Karpas-422 (cell line): ENCODE data around the gene SERINC3. TPM values are rescaled to one million over a fixed set of nuclear protein-coding genes. Genes with fewer than 3 reads are reported as not detected.

Experiments used
- DNase-seq: peaks from one replicate; pipeline ENCODE4 v3.0.0-alpha.2; 2015
- H2AFZ ChIP-seq: fragments of 200-600 bp; sonication (generic); 2 replicates; pipeline ENCODE4 v1.6.1; 2014; ENCODE audit warnings: antibody characterized with exemption, low read length, mixed read lengths
- H3K27ac ChIP-seq: fragments of 200-600 bp; sonication (generic); 2 replicates; pipeline ENCODE4 v1.5.1; 2014; ENCODE audit warnings: mild to moderate bottlenecking, low read length, moderate library complexity
- H3K27me3 ChIP-seq: fragments of 200-600 bp; sonication (generic); 2 replicates; pipeline ENCODE4 v1.6.1; 2014; ENCODE audit warnings: low read length, mixed read lengths
- H3K36me3 ChIP-seq: fragments of 200-600 bp; sonication (generic); 2 replicates; pipeline ENCODE4 v1.6.1; 2014; ENCODE audit warnings: low read length, mixed read lengths; ENCODE audit not compliant: insufficient read depth
- H3K4me1 ChIP-seq: fragments of 200-600 bp; sonication (generic); 2 replicates; pipeline ENCODE4 v1.6.1; 2014; ENCODE audit warnings: mild to moderate bottlenecking, low read length, mixed read lengths
- H3K4me2 ChIP-seq: fragments of 200-600 bp; sonication (generic); 2 replicates; pipeline ENCODE4 v1.6.1; 2014; ENCODE audit warnings: low read length, low read depth, mild to moderate bottlenecking; ENCODE audit not compliant: poor library complexity, severe bottlenecking
- H3K4me3 ChIP-seq: fragments of 200-600 bp; sonication (generic); 2 replicates; pipeline ENCODE4 v1.5.1; 2014; ENCODE audit warnings: mild to moderate bottlenecking, antibody characterized with exemption, low read length, mixed read lengths
- H3K79me2 ChIP-seq: fragments of 200-600 bp; sonication (generic); 2 replicates; pipeline ENCODE4 v1.6.1; 2014; ENCODE audit warnings: mild to moderate bottlenecking, low read length, mixed read lengths
- H3K9ac ChIP-seq: fragments of 200-600 bp; sonication (generic); 2 replicates; pipeline ENCODE4 v1.6.0; 2014; ENCODE audit warnings: low read length
- H3K9me2 ChIP-seq: fragments of 200-600 bp; sonication (generic), shearing (Covaris generic); replicated peaks from 2 replicates; pipeline ENCODE4 v1.6.0; 2014; ENCODE audit warnings: mild to moderate bottlenecking, low read length, moderate library complexity; ENCODE audit not compliant: insufficient read depth
- H3K9me3 ChIP-seq: fragments of 300-700, 200-600 bp; sonication (generic); 2 replicates; pipeline ENCODE4 v1.6.1; 2014; ENCODE audit warnings: low read length, mixed read lengths
- H4K20me1 ChIP-seq: fragments of 200-600 bp; sonication (generic); 2 replicates; pipeline ENCODE4 v1.6.1; 2014; ENCODE audit warnings: mild to moderate bottlenecking, antibody characterized with exemption, low read length, low read depth; ENCODE audit not compliant: insufficient read depth
- total RNA-seq: library from RNA; depleted of rRNA; stranded (reverse); fragments of >200 nt; shearing (Covaris generic); gene quantifications from 2 replicates; pipeline ENCODE4 v1.2.3, GENCODE V29; 2014; ENCODE audit warnings: low replicate concordance

SERINC3 gene
- total RNA-seq, 1 experiment from 2014 or later = 84.8 TPM

DNA sequence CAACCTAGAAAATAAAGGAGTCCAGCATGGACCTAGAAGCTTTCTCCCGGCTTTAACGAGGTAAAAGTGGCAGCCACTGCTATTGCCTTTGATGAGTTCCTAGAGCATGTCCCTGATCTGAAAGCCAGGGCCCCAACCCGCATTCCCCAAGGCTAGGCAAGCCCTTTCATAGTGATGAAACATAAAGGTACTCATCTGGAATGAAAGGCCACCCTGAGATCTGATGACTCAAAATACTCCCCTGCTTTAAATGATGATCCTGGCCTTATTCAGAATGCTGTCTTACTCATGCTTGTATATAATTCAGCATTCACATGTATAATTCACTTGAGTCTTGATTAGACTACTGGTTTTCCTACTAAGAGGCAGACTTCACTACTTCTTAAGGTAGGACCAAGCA, 24.9 kb downstream of the SERINC3 start:
- Histone ChIP-seq H3K9me3 (no peaks in the 10 kb centered on the region), H2AFZ (no peak overlapping the region), H3K4me3 (no peak overlapping the region), H3K4me1 (peaks cover 19% of the 10 kb centered on the region), H4K20me1 (no peaks in the 10 kb centered on the region), H3K4me2 (no peak overlapping the region), H3K36me3 (peaks cover 52% of the 10 kb centered on the region), H3K27me3 (no peaks in the 10 kb centered on the region), H3K79me2 (0 out of 2 replicates have a peak, but pooled peaks cover 3% of the 10 kb centered on the region), H3K9ac (no peak overlapping the region), H3K9me2 (no peaks in the 10 kb centered on the region), H3K27ac (no peak overlapping the region)
- no peak for DNase-seq

DNA sequence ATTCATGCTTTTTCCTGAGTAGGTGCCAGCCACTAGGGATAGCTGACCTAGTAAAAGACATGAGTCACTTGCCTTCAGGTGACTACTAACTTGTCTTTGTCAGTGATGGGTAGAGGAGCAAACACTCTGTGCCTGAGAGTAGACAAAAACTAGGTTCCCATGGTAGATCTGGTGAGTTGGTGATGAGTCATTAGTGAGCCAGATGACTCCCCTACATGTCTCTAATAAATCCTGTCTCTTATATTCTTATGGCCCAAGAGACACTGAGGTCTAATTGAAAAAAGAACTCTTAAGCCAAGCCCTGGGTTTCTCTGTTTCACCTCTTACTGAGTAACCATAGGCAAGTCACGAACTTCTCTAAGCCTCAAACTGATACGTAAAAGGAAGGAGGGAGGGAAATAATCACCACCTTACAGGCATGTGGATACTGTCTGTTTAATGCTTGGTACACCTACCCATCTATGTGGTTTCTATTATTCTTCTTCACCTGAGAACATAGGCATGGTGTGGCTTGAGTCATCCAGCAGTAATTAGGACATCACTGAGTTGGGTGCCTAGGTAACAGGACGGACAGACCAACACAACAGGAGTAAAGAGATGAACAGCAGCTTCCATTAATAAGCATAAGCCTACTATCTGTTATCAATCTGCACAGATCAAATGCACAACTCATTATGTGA, 25.9 kb downstream of the SERINC3 start:
- H3K36me3 ChIP-seq = peaks cover 52% of the 10 kb centered on the region
- no peak overlapping the region for H3K4me3 ChIP-seq
- H3K4me1 ChIP-seq = peaks cover 16% of the 10 kb centered on the region
- no peak for DNase-seq
- H3K27ac ChIP-seq = no peak overlapping the region
- H3K4me2 ChIP-seq = no peak overlapping the region
- no peaks in the 10 kb centered on the region for H3K9me2 ChIP-seq
- H4K20me1 ChIP-seq = no peaks in the 10 kb centered on the region
- no peak overlapping the region for H2AFZ ChIP-seq
- H3K27me3 ChIP-seq = no peaks in the 10 kb centered on the region
- no peaks in the 10 kb centered on the region for H3K9me3 ChIP-seq
- 0 out of 2 replicates have a peak, but pooled peaks cover 3% of the 10 kb centered on the region for H3K79me2 ChIP-seq
- no peak overlapping the region for H3K9ac ChIP-seq

DNA sequence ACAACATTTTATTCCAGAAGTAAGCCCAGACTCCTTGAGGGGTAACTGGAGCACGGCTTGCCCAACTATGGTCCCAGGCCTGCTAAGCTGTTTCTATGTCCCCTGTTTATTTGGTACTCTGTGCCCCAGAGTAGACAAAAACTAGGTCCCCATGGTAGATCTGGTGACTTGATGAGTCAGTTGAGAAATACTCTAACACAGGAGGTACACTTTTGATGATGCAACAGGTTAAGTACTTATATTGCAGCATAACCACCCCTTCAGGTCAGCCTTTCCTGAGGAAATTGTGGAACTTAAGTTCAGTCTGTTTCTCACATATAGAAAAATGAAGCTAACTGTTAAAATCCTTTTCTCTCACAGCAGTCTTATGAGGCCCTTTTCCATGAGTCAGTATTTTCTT, 26.6 kb downstream of the SERINC3 start:
- no peaks in the 10 kb centered on the region for H3K27me3 ChIP-seq
- H2AFZ ChIP-seq = no peak overlapping the region
- peaks cover 49% of the 10 kb centered on the region for H3K36me3 ChIP-seq
- no peaks in the 10 kb centered on the region for H4K20me1 ChIP-seq
- H3K9ac ChIP-seq = no peak overlapping the region
- H3K27ac ChIP-seq = no peak overlapping the region
- H3K79me2 ChIP-seq = 0 out of 2 replicates have a peak, but pooled peaks cover 3% of the 10 kb centered on the region
- no peaks in the 10 kb centered on the region for H3K9me2 ChIP-seq
- H3K4me2 ChIP-seq = no peak overlapping the region
- peaks cover 11% of the 10 kb centered on the region for H3K4me1 ChIP-seq
- H3K4me3 ChIP-seq = no peak overlapping the region
- DNase-seq = no peak
- H3K9me3 ChIP-seq = no peaks in the 10 kb centered on the region

DNA sequence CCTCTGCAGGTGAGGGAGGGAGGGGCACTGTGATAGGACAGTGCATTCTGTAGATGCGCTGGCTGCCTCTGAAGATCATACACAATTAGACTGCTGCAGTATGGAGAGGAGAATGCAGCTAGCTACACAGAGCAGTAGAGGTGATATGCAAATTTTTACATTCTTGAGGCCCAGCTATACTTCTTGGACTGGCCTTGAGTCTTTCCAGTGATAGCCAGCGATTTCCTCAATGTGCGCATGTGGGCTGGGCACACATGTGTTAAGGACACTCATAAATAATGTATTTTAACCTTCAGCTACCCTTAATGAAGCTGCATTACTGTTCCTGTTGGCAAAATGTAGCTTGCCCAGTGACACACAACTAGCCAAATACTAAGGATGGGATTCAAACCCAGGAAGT, 27.2 kb downstream of the SERINC3 start:
- Histone ChIP-seq H3K27me3 (no peaks in the 10 kb centered on the region), H3K36me3 (peaks cover 51% of the 10 kb centered on the region), H3K4me1 (peaks cover 11% of the 10 kb centered on the region), H3K9me2 (no peaks in the 10 kb centered on the region), H3K27ac (no peak overlapping the region), H4K20me1 (no peaks in the 10 kb centered on the region), H3K4me2 (no peak overlapping the region), H3K9me3 (no peaks in the 10 kb centered on the region), H3K9ac (no peak overlapping the region), H3K4me3 (no peak overlapping the region), H3K79me2 (0 out of 2 replicates have a peak, but pooled peaks cover 3% of the 10 kb centered on the region), H2AFZ (no peak overlapping the region)
- DNase-seq = no peak

DNA sequence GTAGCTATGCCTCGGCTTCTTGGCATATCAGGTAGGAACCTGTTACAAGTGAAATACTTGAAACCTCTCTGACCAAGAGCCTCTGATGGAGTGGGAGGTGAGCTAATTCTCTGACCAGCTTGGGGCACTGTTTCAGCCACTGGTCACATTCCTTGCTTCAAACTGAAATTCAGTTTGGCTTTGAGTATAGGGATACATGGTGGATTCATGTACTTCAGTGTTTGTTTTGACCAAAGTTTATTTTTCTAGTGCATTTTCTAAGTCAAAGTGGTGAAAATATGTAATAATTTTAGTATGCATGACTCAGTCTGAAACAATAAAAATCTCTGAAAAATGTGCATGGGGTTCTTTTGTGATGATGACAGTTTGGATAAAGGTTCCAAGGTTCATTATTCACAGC, 27.6 kb downstream of the SERINC3 start:
- Histone ChIP-seq H3K4me2 (no peak overlapping the region), H3K9me3 (no peaks in the 10 kb centered on the region), H3K27me3 (no peaks in the 10 kb centered on the region), H2AFZ (no peak overlapping the region), H3K79me2 (0 out of 2 replicates have a peak, but pooled peaks cover 3% of the 10 kb centered on the region), H4K20me1 (no peaks in the 10 kb centered on the region), H3K4me3 (no peak overlapping the region), H3K9ac (no peak overlapping the region), H3K36me3 (peaks cover 51% of the 10 kb centered on the region), H3K9me2 (no peaks in the 10 kb centered on the region), H3K27ac (no peak overlapping the region), H3K4me1 (peaks cover 11% of the 10 kb centered on the region)
- DNase-seq = no peak

DNA sequence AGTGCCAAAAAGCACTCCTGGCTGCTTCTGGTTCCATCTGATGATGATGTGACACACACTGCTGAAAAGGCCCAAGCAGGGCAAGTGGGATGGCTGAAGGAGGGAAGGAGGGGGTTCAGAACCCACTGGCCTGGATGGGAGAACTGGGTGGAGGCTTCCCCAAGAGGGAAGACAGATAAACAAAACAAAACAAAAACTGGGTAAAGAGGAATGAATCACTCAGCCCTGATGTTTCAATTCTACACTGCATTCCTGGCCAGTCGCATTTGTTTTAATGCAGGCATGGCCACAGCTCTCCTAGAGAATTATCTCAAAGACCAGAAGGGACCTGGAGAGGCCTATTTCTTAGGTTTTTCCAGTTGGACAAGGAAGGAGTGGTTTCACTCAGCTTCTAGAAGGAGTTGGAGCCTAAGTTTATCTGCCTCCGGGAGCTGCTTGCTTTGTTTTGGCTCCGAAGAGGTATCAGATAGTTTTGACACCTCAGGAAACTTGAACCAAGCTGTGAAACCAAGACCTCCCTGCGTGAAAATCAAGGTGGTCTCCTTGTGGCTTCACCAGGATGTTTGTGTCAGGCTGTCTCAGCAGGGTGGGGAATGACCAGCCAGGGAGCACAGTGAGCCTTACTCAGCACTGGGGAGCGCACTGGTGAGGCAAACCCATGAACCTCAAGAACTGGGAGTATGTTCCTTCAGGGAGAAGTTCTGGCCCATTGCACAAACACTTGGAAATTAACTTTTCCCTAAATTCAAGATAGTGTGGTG, 30.1 kb downstream of the SERINC3 start:
- H3K27ac ChIP-seq = no peak overlapping the region
- H3K36me3 ChIP-seq = peaks cover 49% of the 10 kb centered on the region

DNA sequence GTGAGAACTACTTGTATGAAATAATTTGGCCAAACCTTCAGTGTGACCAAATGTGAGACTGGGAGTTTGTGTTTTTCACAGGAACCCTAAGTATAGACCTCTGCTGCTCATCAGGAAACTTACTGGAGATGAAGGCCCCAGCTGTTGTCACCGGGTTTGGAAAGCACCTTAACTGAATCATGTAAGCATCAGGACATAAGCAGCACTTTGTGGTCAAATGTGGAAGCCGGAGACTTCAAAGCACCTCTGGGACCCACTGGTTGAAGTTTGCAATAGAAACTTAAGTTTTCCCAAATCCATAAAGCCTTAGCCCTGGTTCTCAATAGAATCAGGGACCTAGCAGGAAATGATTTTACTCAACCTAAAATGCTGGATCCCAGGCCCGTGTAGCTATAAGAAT, 31.9 kb downstream of the SERINC3 start:
- no peaks in the 10 kb centered on the region for H3K9me3 ChIP-seq
- H3K79me2 ChIP-seq = 0 out of 2 replicates have a peak, but pooled peaks cover 3% of the 10 kb centered on the region
- no peak overlapping the region for H2AFZ ChIP-seq
- H4K20me1 ChIP-seq = no peaks in the 10 kb centered on the region
- no peak overlapping the region for H3K27ac ChIP-seq
- H3K9ac ChIP-seq = no peak overlapping the region
- no peaks in the 10 kb centered on the region for H3K9me2 ChIP-seq
- H3K4me3 ChIP-seq = no peak overlapping the region
- DNase-seq = no peak
- H3K4me2 ChIP-seq = no peak overlapping the region
- H3K4me1 ChIP-seq = peaks cover 8% of the 10 kb centered on the region
- peaks cover 48% of the 10 kb centered on the region for H3K36me3 ChIP-seq
- no peaks in the 10 kb centered on the region for H3K27me3 ChIP-seq

More for the DNA sequence above, 30.1 kb downstream of the SERINC3 start:
- H3K79me2 ChIP-seq = 0 out of 2 replicates have a peak, but pooled peaks cover 3% of the 10 kb centered on the region
- no peaks in the 10 kb centered on the region for H3K27me3 ChIP-seq
- H3K4me3 ChIP-seq = no peak overlapping the region
- H3K4me1 ChIP-seq = peaks cover 11% of the 10 kb centered on the region
- H2AFZ ChIP-seq = no peak overlapping the region
- no peaks in the 10 kb centered on the region for H4K20me1 ChIP-seq
- no peaks in the 10 kb centered on the region for H3K9me3 ChIP-seq
- no peak for DNase-seq
- H3K4me2 ChIP-seq = no peak overlapping the region
- no peak overlapping the region for H3K9ac ChIP-seq
- no peaks in the 10 kb centered on the region for H3K9me2 ChIP-seq

DNA sequence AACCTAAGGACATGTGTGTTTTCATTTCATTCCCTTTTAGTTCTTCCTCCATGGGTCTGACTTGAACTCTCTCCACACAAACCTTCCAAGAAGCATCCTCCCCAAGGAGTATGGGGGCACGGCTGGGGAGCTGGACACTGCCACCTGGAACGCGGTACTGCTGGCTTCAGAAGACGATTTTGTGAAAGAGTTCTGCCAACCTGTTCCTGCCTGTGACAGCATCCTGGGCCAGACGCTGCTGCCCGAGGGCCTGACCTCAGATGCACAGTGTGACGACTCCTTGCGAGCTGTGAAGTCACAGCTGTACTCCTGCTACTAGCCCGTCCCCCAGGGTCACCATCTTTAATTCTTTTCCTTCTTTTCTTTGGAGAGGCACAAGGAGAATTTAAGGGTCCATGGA, 32.6 kb downstream of the SERINC3 start:
- no peak overlapping the region for H3K4me2 ChIP-seq

More for the DNA sequence above, 32.6 kb downstream of the SERINC3 start:
- Histone ChIP-seq H3K9me3 (no peaks in the 10 kb centered on the region), H3K4me3 (no peak overlapping the region), H3K27ac (no peak overlapping the region), H4K20me1 (no peaks in the 10 kb centered on the region), H3K4me1 (peaks cover under 1% of the 10 kb centered on the region), H3K9me2 (no peaks in the 10 kb centered on the region), H3K36me3 (peaks cover 44% of the 10 kb centered on the region), H3K9ac (no peak overlapping the region), H3K79me2 (0 out of 2 replicates have a peak, but pooled peaks cover 3% of the 10 kb centered on the region), H2AFZ (no peak overlapping the region), H3K27me3 (no peaks in the 10 kb centered on the region)
- no peak for DNase-seq
